Pons (tissue), 1 donor: ENCODE measurements around the gene DNAL4.

ENCODE experiments used
- DNase-seq: peaks from one replicate; pipeline ENCODE4 v3.0.0-alpha.2; 2016; ENCODE audit warnings: low spot score

The DNAL4 gene

DNA sequence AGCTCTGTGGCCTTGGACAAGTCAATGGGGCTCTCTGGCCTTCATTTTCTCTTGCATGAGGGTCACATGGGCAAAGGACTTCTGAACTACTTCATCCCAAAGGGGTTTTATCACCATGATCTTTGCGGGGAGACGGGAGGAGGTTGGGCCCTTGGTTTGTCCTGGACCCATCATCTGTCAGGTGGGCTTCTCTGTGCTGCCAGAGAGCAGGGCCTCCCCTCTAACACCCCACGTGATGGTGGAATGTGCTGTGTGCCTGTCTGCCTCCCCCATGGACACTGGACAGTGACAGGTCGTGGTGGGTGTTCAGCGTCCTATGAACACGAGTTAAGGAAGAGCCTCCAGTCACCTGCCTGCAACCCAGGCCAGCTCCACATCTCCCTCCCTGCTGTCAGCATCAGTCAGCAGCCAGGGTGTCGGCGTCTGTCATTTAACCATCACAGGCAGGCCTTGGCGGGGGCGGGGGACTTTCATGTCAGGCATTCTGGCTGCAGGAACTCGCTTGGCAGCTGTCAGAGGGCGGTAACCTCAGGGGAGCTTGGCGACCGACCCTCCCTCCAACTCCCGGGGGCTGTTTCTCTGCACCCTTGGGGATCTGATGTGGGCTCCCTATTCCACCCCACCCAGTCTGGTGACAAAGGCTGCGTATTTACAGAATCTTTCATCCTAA is 35.5 kb downstream of the DNAL4 start:
- peak; percentile 11 for DNase-seq

DNA sequence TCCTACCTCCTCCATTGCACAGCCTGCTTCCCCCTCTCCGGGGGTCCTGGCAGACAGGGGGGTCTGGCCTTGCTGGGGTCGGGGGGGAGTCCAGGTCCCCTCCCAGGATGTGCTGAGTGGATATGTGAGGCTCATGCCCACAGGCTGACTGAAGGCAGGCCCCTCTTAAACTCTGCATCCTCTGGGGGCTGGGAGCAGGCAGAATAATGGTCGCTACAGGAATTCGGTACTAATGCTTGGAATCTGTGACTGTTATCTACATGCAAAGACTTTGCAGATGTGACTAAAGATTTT is 36.5 kb downstream of the DNAL4 start:
- DNase-seq = no peak

DNA sequence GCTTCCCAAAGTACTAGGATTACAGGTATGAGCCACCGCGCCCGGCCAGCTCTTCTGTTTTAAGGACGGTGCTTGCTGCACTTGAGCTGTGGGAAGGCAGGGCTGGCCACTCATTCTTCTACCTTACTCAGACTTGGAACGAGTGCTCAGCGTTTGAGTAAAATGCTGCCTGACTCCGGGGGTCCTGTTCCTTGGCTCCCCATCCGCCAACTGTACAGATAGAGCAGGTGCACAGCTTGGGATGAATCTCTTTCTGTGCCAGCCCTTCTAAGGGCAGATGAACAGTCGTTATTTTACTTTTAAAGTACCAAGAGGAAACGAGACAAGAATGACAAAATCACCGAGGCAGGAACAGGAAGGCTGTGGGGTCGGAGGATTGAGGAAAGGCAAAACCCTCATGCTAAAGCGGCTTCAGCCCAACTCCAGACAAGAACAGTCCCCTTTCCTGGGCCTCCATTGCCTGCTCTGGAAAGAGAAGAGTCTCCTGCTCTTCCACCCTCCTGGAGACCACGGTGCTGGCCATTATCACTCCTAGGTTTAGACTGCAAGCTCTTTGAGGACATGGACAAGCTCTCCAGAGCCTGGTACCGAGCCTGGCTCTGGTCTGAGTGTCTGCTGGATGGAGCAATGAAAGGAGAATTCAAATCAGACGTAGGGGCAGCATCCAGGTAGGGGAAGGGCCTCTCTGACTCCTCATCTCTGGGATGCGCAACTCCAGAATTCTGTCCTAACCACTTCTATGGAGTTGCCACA is 37.1 kb downstream of the DNAL4 start:
- peak; percentile 42 for DNase-seq

- peak; percentile 95 for DNase-seq
These were observed 37.9 kb downstream of the DNAL4 start, which contains the start of gene SUN2 for GRCh38 chr22:38755911-38756532. Gene SUN2 (minus strand): TSS chr22:38755998. CDS start chr22:38752628, 3,370 bp downstream.

GRCh38 chr22:38755155-38755910 is 38.6 kb downstream of the DNAL4 start:
- DNase-seq = peak; percentile 76

DNA sequence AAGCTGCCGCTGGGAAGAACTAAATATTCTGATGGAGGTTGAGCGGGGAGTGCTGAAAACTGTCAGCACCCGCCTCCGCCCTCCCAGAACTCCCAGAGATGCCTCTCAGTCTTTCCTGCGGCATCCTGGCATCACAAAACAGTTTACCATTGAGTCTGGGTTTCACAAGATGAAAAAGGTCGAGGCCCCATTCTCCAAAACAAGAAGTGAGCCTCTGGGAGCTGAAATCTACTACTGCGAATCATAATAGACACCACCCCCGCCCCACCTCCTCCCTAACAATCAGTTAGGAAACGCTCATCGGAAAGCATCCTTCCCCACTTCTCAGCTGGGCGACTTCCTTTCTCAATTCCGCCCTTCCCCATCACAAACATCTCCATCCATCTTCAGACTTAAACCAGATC is 39.2 kb downstream of the DNAL4 start:
- DNase-seq = peak; percentile 71

- DNase-seq = peak; percentile 78
These were observed 39.8 kb downstream of the DNAL4 start for GRCh38 chr22:38753948-38754750.

GRCh38 chr22:38751422-38752346 is 42.3 kb downstream of the DNAL4 start:
- DNase-seq = peak; percentile 34

- DNase-seq = no peak
These were observed 42.9 kb downstream of the DNAL4 start for GRCh38 chr22:38751066-38751421.

- DNase-seq = no peak
These were observed 43.3 kb downstream of the DNAL4 start for GRCh38 chr22:38750638-38751037.

DNA sequence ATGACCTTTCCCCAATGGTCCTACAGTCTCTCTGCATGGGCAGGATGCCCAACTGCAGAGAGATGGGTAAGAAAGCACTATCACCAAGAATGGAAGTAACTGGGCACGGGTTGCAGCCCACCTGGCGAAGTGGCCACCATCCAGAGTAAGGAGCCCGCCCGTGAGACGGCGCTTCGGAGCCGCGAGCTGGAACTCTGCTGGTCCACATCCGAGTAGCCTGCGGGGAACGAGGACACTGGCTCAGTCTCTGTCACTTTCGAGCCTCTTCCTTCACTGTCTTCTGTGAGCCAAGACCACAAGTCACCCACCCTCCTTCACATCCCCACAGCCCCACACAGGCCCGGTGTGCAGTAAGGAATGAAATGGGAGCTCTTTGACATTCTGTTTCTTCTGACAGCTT is 43.8 kb downstream of the DNAL4 start:
- no peak for DNase-seq

DNA sequence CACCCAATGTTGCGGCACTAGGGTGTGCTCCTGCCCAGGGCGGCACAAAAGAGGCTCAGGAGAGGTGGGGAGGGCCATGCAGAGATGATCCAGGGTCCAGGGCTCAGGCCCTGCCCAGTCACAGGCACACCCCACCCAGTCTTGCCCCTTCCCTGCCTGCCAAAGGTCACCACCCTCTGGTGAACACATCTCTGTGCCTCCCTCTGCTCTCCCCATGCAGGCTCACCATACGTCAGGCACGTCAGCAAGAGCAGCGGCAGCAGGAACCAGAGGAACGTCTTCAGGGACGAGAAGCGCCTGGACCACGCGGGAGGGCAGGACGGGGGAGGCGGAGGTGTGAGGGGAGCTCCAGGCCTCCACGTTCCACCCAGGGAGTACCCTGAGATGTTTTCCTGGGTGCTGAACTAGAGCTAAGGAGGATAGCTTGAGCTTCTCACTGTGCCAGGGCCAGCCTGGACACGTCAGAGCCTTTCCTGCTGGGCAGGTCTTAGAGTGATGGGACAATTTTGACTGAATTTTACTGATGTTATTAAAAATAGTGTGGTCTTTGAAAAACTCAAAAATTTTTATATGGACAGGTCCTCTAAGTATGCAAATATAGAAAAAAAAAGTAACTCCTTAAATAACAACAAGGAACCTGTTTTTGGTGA is 45.3 kb downstream of the DNAL4 start:
- DNase-seq = no peak

DNA sequence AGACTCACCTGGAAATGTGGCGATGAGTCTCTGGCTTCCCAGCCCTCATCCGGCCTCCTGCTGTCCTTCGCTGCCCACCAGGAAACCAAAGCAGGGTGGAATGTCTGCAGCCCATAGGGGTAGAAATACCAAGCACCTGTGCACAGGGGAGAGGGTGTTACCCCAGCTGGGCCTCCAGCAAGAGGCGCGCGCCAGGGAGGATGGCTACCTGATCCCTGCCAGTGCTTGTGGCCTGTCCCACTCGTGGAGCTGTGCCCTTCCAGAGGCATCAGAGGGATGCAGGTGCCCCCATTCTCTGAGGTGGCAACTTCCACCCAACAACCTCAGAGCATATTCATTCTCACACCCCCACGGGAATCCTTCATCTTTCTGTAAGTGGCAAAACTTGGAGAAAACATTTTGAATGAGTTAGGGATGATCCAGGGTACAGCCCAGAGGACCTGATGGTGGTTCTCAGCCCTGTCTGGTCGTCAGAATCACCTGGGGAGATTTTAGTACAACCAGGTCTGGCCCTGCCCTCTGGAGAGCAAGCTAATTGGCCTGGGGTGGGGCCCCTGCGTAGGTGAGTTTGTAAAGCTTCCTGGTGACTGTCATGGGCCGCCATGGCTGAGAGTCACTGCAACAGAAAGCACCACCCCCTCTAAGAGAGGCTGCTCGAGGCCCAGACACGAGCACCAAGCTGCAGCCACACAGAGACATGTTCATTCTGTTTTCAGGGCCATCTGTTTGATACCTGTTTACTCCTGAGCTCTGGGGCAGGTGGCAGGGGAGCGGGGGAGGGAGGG is 48.1 kb downstream of the DNAL4 start:
- no peak for DNase-seq

- no peak for DNase-seq
These were observed 49.0 kb downstream of the DNAL4 start for GRCh38 chr22:38744981-38745380.

- DNase-seq = no peak
These were observed 51.6 kb downstream of the DNAL4 start for GRCh38 chr22:38742176-38742942.

DNA sequence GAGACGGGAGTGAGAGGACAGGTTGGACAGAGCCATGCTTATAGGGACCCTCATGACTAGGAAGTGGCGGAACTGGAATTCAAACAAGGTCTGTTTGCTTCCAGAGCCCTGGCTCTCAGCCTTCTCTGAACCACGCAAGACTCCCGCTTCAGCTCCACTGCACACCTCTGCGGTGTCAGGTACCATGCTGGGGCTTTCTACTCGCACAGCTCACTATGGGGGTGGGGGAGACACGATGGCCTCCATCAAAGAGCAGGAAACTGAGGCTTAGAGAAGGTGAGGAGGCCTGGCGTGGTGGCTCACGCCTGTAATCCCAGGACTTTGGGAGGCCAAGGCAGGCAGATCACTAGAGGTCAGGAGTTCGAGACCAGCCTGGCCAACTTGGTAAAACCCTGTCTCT is 52.4 kb downstream of the DNAL4 start:
- no peak for DNase-seq

GRCh38 chr22:38741166-38741565 is 52.8 kb downstream of the DNAL4 start:
- DNase-seq = no peak

DNA sequence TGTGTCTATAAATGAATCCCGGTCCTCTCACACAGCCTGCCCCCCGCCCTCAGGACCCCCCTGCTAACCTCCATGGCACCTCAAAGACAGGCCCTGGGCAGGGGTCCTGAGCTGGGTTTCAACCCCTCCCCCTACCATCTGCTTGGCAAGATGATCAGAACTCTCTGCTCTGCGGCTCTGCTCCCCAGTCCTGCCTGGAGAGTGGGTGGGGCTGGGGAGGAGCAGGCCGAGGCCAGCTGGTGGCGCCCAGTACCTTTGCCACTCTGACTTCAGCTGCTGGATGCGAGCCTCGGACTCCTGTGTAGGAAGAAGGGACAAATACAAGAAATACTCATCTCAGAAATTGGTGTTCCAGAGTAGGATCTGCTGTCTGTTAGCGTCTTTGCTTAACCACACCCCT is 53.2 kb downstream of the DNAL4 start:
- DNase-seq = no peak
